ENCODE measurements around the gene MON2. TPM values are rescaled to one million over a fixed set of nuclear protein-coding genes. Genes with fewer than 3 reads are reported as not detected.

The MON2 gene
- total and polyA plus RNA-seq, 2 of the 13 experiments (the other 11 are each of a cell fraction or from before 2014, with no cell fraction given): 10.5 to 24.8 TPM

DNA sequence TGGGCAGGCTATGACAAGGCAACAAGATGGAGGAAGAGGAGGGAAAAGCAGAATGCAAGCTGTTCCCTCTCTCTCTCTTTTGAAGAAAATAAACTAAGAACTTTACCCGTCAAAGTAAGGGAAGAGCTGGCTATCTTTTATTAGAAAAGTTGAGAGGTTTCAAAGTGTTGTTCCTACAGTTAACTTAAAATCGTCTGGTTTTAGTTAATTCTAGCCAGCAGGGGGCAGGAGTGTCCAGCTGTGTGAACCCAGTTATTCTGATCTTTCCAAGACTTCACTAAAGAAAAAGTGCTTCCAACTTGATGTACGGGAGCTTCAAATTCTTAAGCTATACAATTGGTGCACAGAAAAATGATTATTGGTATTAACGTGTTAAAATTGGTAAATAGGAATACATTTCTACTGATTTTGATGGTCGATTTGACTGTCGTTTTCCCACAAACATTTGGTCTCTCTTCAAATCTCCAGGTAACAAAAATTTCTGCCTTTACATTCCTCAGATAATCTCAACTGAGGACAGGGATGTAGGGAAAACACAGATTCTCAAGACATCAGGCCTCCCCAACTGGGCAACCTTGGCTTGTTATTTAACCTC is 28.4 kb upstream of the MON2 start:
- no TSS peak for BruUV-seq (replicated peaks)
- Histone ChIP-seq H3K79me2 (ENCODE audit: insufficient read depth, low read length) (no peaks in the 10 kb centered on the region), H2AFZ (ENCODE audit: low read length) (no peak overlapping the region), H3K4me2 (ENCODE audit: low read depth, low read length) (no peak overlapping the region), H4K20me1 (ENCODE audit: insufficient read depth, low read length) (no peaks in the 10 kb centered on the region), H3K9me3 (ENCODE audit: low read length) (peaks cover 13% of the 10 kb centered on the region; the same call in 1 of the 2 replicates), H3K27ac (ENCODE audit: extremely low read length, insufficient read depth, low read length) (no peak overlapping the region), H3K4me3 (replicated peaks in 1 of 3; ENCODE audit: insufficient read depth in 1 of 3, low read depth in 2 of 3, low read length in 3 of 3) (no peak overlapping the region), H3K4me1 (ENCODE audit: insufficient read depth, low read length) (peaks cover 15% of the 10 kb centered on the region), H3K36me3 (replicated peaks in 1 of 2; ENCODE audit: control insufficient read depth in 1 of 2, insufficient read depth in 2 of 2, low read length in 2 of 2) (no peaks in the 10 kb centered on the region), H3K9ac (ENCODE audit: insufficient read depth, low read depth, low read length) (no peak overlapping the region), H3K27me3 (ENCODE audit: control insufficient read depth in 1 of 2, insufficient read depth in 2 of 2, low read length in 2 of 2) (no peaks in the 10 kb centered on the region; a peak in 1 of 5 replicates)
- 4% methylated on average over 6 of the region's 6 CpGs for WGBS (ENCODE audit: low lambda C conversion rate)
- ATAC-seq (no peak), FAIRE-seq (no peak), DNase-seq (ENCODE audit: low spot score) (peak; percentile 17)
- ChIA-PET CTCF (ENCODE audit: low intra/inter-chr PET ratio, low total read pairs) (interaction anchor here (1.9 kb wide), 1 partner anchor 356 kb away, joined by 10 read pairs; no protein-coding TSS in a partner anchor), POLR2A (no interaction called here)
- in situ Hi-C loops (cut with HindIII; ENCODE audit: extremely low pct_ligation_motif_present, low pct_unique_long_range_greater_than_20kb): loop anchor here (10.0 kb wide), 1 partner anchor 357 kb away; no protein-coding TSS in a partner anchor
- intact Hi-C loops (cut with micrococcal nuclease; ENCODE audit: unreplicated experiment): loop anchor here (2.0 to 10.0 kb wide), 4 partner anchors 29 to 631 kb away; partner anchors contain the start of gene MON2
- TF ChIP-seq, protein P1, sequence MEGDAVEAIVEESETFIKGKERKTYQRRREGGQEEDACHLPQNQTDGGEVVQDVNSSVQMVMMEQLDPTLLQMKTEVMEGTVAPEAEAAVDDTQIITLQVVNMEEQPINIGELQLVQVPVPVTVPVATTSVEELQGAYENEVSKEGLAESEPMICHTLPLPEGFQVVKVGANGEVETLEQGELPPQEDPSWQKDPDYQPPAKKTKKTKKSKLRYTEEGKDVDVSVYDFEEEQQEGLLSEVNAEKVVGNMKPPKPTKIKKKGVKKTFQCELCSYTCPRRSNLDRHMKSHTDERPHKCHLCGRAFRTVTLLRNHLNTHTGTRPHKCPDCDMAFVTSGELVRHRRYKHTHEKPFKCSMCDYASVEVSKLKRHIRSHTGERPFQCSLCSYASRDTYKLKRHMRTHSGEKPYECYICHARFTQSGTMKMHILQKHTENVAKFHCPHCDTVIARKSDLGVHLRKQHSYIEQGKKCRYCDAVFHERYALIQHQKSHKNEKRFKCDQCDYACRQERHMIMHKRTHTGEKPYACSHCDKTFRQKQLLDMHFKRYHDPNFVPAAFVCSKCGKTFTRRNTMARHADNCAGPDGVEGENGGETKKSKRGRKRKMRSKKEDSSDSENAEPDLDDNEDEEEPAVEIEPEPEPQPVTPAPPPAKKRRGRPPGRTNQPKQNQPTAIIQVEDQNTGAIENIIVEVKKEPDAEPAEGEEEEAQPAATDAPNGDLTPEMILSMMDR (CRISPR knock-in tag; IDR thresholded peaks at IDR 0.05): peak; percentile 69
- TF ChIP-seq MTF1 (CRISPR knock-in tag; IDR thresholded peaks at IDR 0.05): no peak
- TF ChIP-seq, protein P2, sequence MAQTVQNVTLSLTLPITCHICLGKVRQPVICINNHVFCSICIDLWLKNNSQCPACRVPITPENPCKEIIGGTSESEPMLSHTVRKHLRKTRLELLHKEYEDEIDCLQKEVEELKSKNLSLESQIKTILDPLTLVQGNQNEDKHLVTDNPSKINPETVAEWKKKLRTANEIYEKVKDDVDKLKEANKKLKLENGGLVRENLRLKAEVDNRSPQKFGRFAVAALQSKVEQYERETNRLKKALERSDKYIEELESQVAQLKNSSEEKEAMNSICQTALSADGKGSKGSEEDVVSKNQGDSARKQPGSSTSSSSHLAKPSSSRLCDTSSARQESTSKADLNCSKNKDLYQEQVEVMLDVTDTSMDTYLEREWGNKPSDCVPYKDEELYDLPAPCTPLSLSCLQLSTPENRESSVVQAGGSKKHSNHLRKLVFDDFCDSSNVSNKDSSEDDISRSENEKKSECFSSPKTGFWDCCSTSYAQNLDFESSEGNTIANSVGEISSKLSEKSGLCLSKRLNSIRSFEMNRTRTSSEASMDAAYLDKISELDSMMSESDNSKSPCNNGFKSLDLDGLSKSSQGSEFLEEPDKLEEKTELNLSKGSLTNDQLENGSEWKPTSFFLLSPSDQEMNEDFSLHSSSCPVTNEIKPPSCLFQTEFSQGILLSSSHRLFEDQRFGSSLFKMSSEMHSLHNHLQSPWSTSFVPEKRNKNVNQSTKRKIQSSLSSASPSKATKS (CRISPR knock-in tag; IDR thresholded peaks at IDR 0.05): no peak
- peak; percentile 45; the same call in 1 of the 2 replicates for TF ChIP-seq SMC3 (IDR thresholded peaks at IDR 0.05; ENCODE audit: low read length)
- TF ChIP-seq HOXA7 (CRISPR knock-in tag; IDR thresholded peaks at IDR 0.05): no peak
- TF ChIP-seq STAG1 (CRISPR knock-in tag; IDR thresholded peaks at IDR 0.05): peak; percentile 63
